Gastrocnemius medialis (tissue), 4 donors: ENCODE results near the gene RAB20. TPM values are rescaled to one million over a fixed set of nuclear protein-coding genes. Genes with fewer than 3 reads are reported as not detected.
"Not testable (repeated sequence)": the region's sequence is repeated elsewhere in the genome, so short reads cannot be mapped to it uniquely, and the experiment has no call there.

ENCODE experiments used
- ATAC-seq, 2 donors: fragments of 150-250 bp; one replicate each; pipeline ENCODE4 v1.9.1; 2016
- DNase-seq, 2 donors: peaks; one replicate each; pipeline ENCODE4 v3.0.0-alpha.2; 2019
- H3K27ac ChIP-seq, 4 donors: fragments of 200-600 bp; sonication (generic); 1 replicate in 1 of 4; 2 replicates in 3 of 4; pipeline ENCODE4 v1.5.1; 2016 to 2018; ENCODE audit warnings: mild to moderate bottlenecking in 2 of 4, moderate library complexity in 1 of 4
- H3K27me3 ChIP-seq, 3 donors: fragments of 200-600 bp; sonication (generic) in 2 of 3; 1 replicate in 1 of 3; 2 replicates in 2 of 3; pipeline versions ENCODE4 v1.5.1 to v1.6.0; 2016 to 2019; ENCODE audit warnings: mild to moderate bottlenecking in 1 of 3, moderate library complexity in 1 of 3
- H3K36me3 ChIP-seq, 2 donors: fragments of 200-600 bp; sonication (generic) in 1 of 2; one replicate each; pipeline ENCODE4 v1.5.1; 2017 to 2018
- H3K4me1 ChIP-seq, 2 donors: fragments of 200-600 bp; sonication (generic) in 1 of 2; one replicate each; pipeline ENCODE4 v1.5.1; 2016 to 2017; ENCODE audit warnings: mild to moderate bottlenecking in 2 of 2
- H3K4me3 ChIP-seq, 4 donors: fragments of 200-600 bp; sonication (generic) in 3 of 4; 1 replicate in 1 of 4; 2 replicates in 3 of 4; pipeline ENCODE4 v1.5.1; 2016 to 2019; ENCODE audit warnings: mild to moderate bottlenecking in 2 of 4
- H3K9me3 ChIP-seq, 3 donors: fragments of 200-600 bp; sonication (generic) in 2 of 3; 1 replicate in 1 of 3; 2 replicates in 2 of 3; pipeline ENCODE4 v1.5.1; 2016 to 2019
- CTCF ChIP-seq, 5 experiments: fragments of 450-650 bp in 3 of 5; fragments of 200-600 bp in 2 of 5; sonication (generic) in 2 of 5; IDR thresholded peaks in 4 of 5; conservative IDR thresholded peaks in 1 of 5; 1 replicate in 4 of 5; 2 replicates in 1 of 5; pipeline ENCODE4 v1.5.1; 2016 to 2019; ENCODE audit warnings: antibody characterized with exemption in 5 of 5, mild to moderate bottlenecking in 3 of 5, moderate library complexity in 3 of 5
- POLR2A ChIP-seq, 2 donors: fragments of 450-650 bp; IDR thresholded peaks; one replicate each; pipeline ENCODE4 v1.6.1; 2017; ENCODE audit warnings: antibody characterized with exemption in 2 of 2, mild to moderate bottlenecking in 2 of 2, moderate library complexity in 2 of 2
- in situ Hi-C, 4 donors: fragments of 200-750 bp; cut with MboI; loops; one replicate each; pipeline versions ENCODE4 v1.15.0 to v1.8.0; 2017; ENCODE audit warnings: low sequenced_read_pairs in 4 of 4
- intact Hi-C: fragments of 100-400 bp; cut with DNase I; formaldehyde crosslinking; loops from one replicate; pipeline ENCODE4 v1.15.1; 2023; ENCODE audit warnings: low total_unique reads
- total RNA-seq, 4 donors: library from RNA; depleted of rRNA; stranded (reverse); fragments of >200 nt; gene quantifications; one replicate each; pipeline versions ENCODE4 v1.1.0 to v1.2.3, GENCODE V29; 2016

The RAB20 gene
- total RNA-seq, 4 donors from 2014 or later = 0.31 to 9.1 (median 2.0) TPM

DNA sequence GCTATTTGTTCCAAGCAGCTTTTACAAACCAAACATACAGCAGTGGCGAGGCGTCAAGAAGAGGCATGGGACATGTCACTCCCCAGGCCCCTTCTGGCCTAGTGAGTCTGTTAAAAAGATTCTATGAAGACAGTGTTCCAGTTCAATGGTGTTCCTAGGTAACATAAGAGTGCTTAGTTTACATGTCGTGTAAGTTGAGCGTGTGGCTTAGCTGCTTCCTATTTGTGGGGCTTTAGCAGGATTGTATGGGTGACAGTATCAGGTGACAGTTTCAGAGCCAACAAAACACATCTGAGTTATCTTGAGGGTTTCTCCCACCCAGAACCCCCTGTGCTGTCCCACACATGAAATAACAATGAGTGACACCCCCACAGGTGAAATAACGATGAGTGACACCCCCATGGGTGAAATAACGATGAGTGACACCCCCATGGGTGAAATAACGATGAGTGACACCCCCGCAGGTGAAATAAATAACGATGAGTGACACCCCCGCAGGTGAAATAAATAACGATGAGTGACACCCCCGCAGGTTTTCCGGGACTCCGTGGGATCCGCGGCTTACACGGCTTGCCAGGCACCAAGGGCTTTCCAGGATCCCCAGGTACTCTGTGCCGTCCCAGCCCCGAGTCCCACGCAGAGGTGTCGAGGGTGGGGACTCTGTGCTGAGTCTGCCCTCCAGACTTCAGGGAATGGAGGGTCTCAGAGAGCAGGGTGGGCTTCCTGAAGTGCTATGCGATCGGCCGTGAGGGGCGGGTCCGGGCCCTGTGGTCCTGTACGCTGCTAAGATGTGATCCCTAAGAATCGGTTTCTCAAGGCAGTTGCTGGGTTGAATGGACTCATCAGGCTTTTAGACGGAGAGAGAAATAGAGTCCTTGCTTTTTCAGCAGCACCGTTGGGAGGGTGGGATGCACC, 68.6 kb downstream of the RAB20 start:
- ATAC-seq (no peak), DNase-seq (no peak)
- intact Hi-C loops (loop anchor here (10.0 kb wide), 1 partner anchor 542 kb away; no protein-coding TSS in a partner anchor), in situ Hi-C loops (no loop called here)
- Histone ChIP-seq H3K27me3 (no peaks in the 10 kb centered on the region), H3K9me3 (no peaks in the 10 kb centered on the region), H3K4me3 (no peak overlapping the region), H3K27ac (no peak overlapping the region), H3K36me3 (peaks cover 0 to 23% of the 10 kb centered on the region in 2 donors), H3K4me1 (no peaks in the 10 kb centered on the region)
- TF ChIP-seq POLR2A (IDR thresholded peaks at IDR 0.05) (no peak), CTCF (IDR thresholded peaks at IDR 0.05 in 4 of 5, conservative IDR thresholded peaks at IDR 0.05 in 1 of 5) (no peak)

GRCh38 chr13:110491869-110492678, 69.4 kb downstream of the RAB20 start:
- no peaks in the 10 kb centered on the region for H3K4me1 ChIP-seq
- no peak for TF ChIP-seq CTCF (IDR thresholded peaks at IDR 0.05 in 4 of 5, conservative IDR thresholded peaks at IDR 0.05 in 1 of 5)
- TF ChIP-seq POLR2A (IDR thresholded peaks at IDR 0.05) = no peak
- H3K27ac ChIP-seq = no peak overlapping the region
- no peak overlapping the region for H3K4me3 ChIP-seq
- no peak for ATAC-seq
- intact Hi-C loops = loop anchor here (10.0 kb wide), 1 partner anchor 543 kb away; no protein-coding TSS in a partner anchor
- in situ Hi-C loops = no loop called here
- DNase-seq = no peak
- H3K36me3 ChIP-seq = peaks cover 0 to 19% of the 10 kb centered on the region in 2 donors
- no peaks in the 10 kb centered on the region for H3K9me3 ChIP-seq
- H3K27me3 ChIP-seq = no peaks in the 10 kb centered on the region

DNA sequence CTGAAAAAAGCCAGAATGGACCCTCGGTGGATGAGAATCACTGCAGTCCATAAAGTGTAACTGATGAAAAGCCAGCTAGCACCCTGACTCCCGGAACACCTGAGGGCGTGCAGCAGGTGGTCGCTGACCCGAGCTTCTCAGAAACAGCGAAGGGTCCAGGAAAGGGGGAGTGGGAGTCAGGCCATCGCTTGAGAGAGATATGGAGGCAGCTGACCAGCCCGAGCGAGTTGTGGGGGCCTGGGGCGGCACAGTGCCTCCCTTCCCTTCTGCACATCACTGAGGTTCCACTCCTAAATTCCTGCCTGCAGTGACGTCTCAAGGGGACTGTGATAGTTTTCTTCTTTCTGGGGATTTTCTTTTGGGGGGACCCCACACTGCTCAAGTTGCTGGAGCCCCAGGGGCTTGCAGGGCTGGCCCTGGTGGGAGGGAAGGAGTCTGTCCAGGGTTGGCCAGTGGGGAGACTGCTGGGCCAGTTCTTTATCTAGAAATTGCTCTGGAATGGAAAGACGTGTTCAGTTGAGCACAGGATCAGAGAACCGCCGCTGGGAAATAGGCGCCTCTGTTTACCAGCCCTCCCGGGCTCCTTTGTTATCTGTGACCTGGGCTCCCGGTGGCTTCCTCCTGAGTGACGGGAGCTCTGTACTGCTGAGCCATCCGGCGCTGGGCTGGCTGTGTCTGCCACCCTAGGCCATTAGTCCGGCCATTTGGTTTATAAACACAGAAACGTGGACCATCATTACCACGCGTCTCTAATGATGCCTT, 71.3 kb downstream of the RAB20 start:
- no peak for DNase-seq
- no peak for ATAC-seq
- H3K27me3 ChIP-seq = no peaks in the 10 kb centered on the region
- H3K4me1 ChIP-seq = no peaks in the 10 kb centered on the region
- in situ Hi-C loops = no loop called here
- no peak overlapping the region for H3K4me3 ChIP-seq
- H3K36me3 ChIP-seq = peaks cover 0 to 6% of the 10 kb centered on the region in 2 donors
- intact Hi-C loops = loop anchor here (10.0 kb wide), 1 partner anchor 545 kb away; no protein-coding TSS in a partner anchor
- TF ChIP-seq CTCF (IDR thresholded peaks at IDR 0.05 in 4 of 5, conservative IDR thresholded peaks at IDR 0.05 in 1 of 5) (no peak), POLR2A (IDR thresholded peaks at IDR 0.05) (no peak)
- no peaks in the 10 kb centered on the region for H3K9me3 ChIP-seq
- no peak overlapping the region for H3K27ac ChIP-seq

DNA sequence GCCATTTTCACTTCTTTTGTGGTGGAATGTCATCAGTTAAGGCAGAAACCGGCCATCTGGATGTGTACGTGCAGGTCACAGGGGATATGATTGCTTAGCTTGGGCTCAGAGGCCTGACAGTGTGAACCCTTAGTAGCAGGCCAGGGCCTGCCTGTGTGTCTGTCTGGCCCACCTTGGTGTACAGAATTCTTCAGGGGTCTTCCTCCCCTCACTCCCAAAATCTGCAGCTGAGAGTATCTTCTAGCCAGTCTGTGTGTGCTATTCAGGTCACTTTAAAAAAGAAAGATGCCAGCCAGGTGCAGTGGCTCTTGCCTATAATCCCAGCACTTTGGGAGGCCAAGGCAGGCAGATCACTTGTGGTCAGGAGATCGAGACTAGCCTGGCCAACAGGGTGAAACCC, 74.6 kb downstream of the RAB20 start:
- H3K36me3 ChIP-seq = peaks cover 0 to 10% of the 10 kb centered on the region in 2 donors
- ATAC-seq, H3K27me3 ChIP-seq, H3K4me1 ChIP-seq, in situ Hi-C loops, H3K4me3 ChIP-seq, DNase-seq, intact Hi-C loops, H3K9me3 ChIP-seq, H3K27ac ChIP-seq: not testable (repeated sequence)
